PC-9 (cell line): ENCODE results near the gene TRDN.

Experiments
- CTCF ChIP-seq: fragments of 200-600 bp; sonication (generic); conservative IDR thresholded peaks from 2 replicates; pipeline ENCODE4 v1.6.1; 2017; ENCODE audit warnings: mixed run types, antibody characterized with exemption, mild to moderate bottlenecking, moderate library complexity
- EZH2 ChIP-seq: fragments of 200-600 bp; sonication (generic); IDR thresholded peaks from 2 replicates; pipeline ENCODE4 v1.8.0; 2017; ENCODE audit warnings: antibody characterized with exemption, low read depth

DNA sequence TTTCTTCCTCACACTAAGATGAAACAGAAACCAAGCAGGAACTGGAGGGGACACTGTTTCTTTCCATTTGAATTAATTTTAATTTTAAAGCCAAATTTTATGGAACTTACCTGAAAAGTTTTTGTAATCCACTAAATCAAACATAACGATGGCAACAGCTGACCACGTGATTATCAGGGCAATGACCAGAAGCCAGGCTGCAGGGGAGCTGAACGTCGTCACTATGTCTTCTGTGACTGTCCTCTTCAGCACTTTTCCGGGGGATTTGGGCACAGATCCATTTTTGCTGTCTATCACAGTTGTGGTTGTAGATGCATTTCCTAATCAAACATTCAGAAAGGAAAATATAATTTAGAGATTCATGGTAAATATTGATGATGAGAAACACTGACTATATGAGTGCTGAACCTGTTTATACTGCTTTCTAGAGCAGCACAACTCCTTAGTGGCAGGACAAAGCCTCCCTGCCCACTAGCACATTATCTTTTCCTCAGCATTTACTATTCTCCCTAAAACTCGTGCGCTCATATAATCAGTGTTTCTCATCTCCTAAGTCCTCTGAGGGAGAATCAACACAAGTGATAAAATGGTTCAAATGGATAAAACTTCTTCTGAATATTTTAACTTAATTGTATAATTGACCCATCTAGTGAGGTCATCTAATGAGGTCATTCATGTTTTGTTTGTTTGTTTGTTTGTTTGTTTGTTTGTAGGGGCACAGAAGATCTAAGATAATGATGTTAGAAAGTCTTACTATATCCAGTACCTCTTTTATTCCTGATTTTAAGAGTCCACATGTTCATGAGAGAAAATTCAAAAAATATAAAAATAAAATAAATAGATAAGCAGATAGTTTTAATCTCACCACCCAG is 65.7 kb downstream of the TRDN start:
- TF ChIP-seq CTCF (no peak), EZH2 (no peak)
